Measurements from ENCODE around the gene GSTP1. TPM values are rescaled to one million over a fixed set of nuclear protein-coding genes. Genes with fewer than 3 reads are reported as not detected.
A peak's percentile ranks its signal among the peaks of the same experiment; 100 is the strongest.

Gene GSTP1
- polyA plus RNA-seq, 3 donors: 853 to 1,483 (median 1,250) TPM

- TF ChIP-seq CTCF (IDR thresholded peaks at IDR 0.05): no peak
- H3K4me1 Mint-ChIP-seq: peaks cover 23% of the 10 kb centered on the region
- intact Hi-C loops (cut with micrococcal nuclease): loop anchor here (5.0 kb wide), 1 partner anchor 33 kb away; no protein-coding TSS in a partner anchor
- H3K4me2 ChIP-seq (replicated peaks; ENCODE audit: extremely low read depth, low read length, poor library complexity, severe bottlenecking): no peak overlapping the region
- no peaks in the 10 kb centered on the region for H3K9me3 ChIP-seq (replicated peaks in 1 of 2; ENCODE audit: control insufficient read depth in 1 of 2, insufficient read depth in 1 of 2, low read length in 2 of 2)
- H3K27ac ChIP-seq (ENCODE audit: low read depth in 1 of 2, low read length in 2 of 2): no peak overlapping the region
- no peak overlapping the region for H3K9ac ChIP-seq (ENCODE audit: insufficient read depth, low read length, poor library complexity, severe bottlenecking)
- peak overlapping the region in 1 of 2 donors; percentile 14 for H3K4me3 Mint-ChIP-seq
- H3K27me3 Mint-ChIP-seq (ENCODE audit: low read depth in 3 of 3): peaks cover 9 to 20% (median 9%) of the 10 kb centered on the region in 3 donors
- H3K27ac Mint-ChIP-seq: peak overlapping the region in 2 of 7 donors; percentile 35 to 38
- peaks cover 15% of the 10 kb centered on the region in 2 donors for H3K36me3 Mint-ChIP-seq
- H3K36me3 ChIP-seq (replicated peaks in 1 of 2; ENCODE audit: control insufficient read depth in 1 of 2, insufficient read depth in 2 of 2, low read length in 2 of 2): peaks cover 15 to 17% of the 10 kb centered on the region in 2 donors
- H3K4me3 ChIP-seq (replicated peaks in 1 of 3; ENCODE audit: low read depth in 2 of 3, low read length in 3 of 3): no peak overlapping the region
- WGBS (ENCODE audit: insufficient coverage): 79% methylated on average over 2 of the region's 2 CpGs
- DNase-seq: no peak
- no peaks in the 10 kb centered on the region for H4K20me1 ChIP-seq (ENCODE audit: insufficient read depth, low read length)
- peaks cover 13% of the 10 kb centered on the region for H3K79me2 ChIP-seq (ENCODE audit: insufficient read depth, low read length)
- peak overlapping the region; percentile 27 for H2AFZ ChIP-seq (ENCODE audit: insufficient read depth, low read depth, low read length, poor library complexity, severe bottlenecking)
- peaks cover 0 to 5% of the 10 kb centered on the region in 2 donors for H3K27me3 ChIP-seq (ENCODE audit: control insufficient read depth in 2 of 2, insufficient read depth in 2 of 2, low read length in 2 of 2)
- H3K4me1 ChIP-seq (ENCODE audit: control insufficient read depth in 1 of 2, insufficient read depth in 2 of 2, low read length in 2 of 2): peaks cover 21 to 29% of the 10 kb centered on the region in 2 donors
- H3K9me3 Mint-ChIP-seq: peaks cover 2 to 6% (median 4%) of the 10 kb centered on the region in 7 donors
These were observed 21.2 kb downstream of the GSTP1 start for GRCh38 chr11:67604815-67605214.

- Histone ChIP-seq H3K79me2 (ENCODE audit: insufficient read depth, low read length) (peaks cover 13% of the 10 kb centered on the region), H3K4me1 (ENCODE audit: control insufficient read depth in 1 of 2, insufficient read depth in 2 of 2, low read length in 2 of 2) (peaks cover 18 to 25% of the 10 kb centered on the region in 2 donors), H3K36me3 (replicated peaks in 1 of 2; ENCODE audit: control insufficient read depth in 1 of 2, insufficient read depth in 2 of 2, low read length in 2 of 2) (peaks cover 19 to 22% of the 10 kb centered on the region in 2 donors), H3K9me3 (replicated peaks in 1 of 2; ENCODE audit: control insufficient read depth in 1 of 2, insufficient read depth in 1 of 2, low read length in 2 of 2) (no peaks in the 10 kb centered on the region), H3K27me3 (ENCODE audit: control insufficient read depth in 2 of 2, insufficient read depth in 2 of 2, low read length in 2 of 2) (no peaks in the 10 kb centered on the region), H4K20me1 (ENCODE audit: insufficient read depth, low read length) (no peaks in the 10 kb centered on the region), H2AFZ (ENCODE audit: insufficient read depth, low read depth, low read length, poor library complexity, severe bottlenecking) (peak overlapping the region; percentile 88), H3K27ac (ENCODE audit: low read depth in 1 of 2, low read length in 2 of 2) (no peak overlapping the region), H3K9ac (ENCODE audit: insufficient read depth, low read length, poor library complexity, severe bottlenecking) (no peak overlapping the region), H3K4me2 (replicated peaks; ENCODE audit: extremely low read depth, low read length, poor library complexity, severe bottlenecking) (no peak overlapping the region), H3K4me3 (replicated peaks in 1 of 3; ENCODE audit: low read depth in 2 of 3, low read length in 3 of 3) (no peak overlapping the region)
- Mint-ChIP-seq H3K9me3 (peaks cover 2 to 6% (median 4%) of the 10 kb centered on the region in 7 donors), H3K36me3 (peaks cover 19 to 20% of the 10 kb centered on the region in 2 donors), H3K27me3 (ENCODE audit: low read depth in 3 of 3) (peaks cover 5 to 14% (median 7%) of the 10 kb centered on the region in 3 donors), H3K4me1 (peaks cover 18% of the 10 kb centered on the region), H3K27ac (peak overlapping the region in 1 of 7 donors; percentile 38), H3K4me3 (peak overlapping the region in 1 of 2 donors; percentile 69)
- no peak for TF ChIP-seq CTCF (IDR thresholded peaks at IDR 0.05)
- no peak for DNase-seq
- intact Hi-C loops (cut with micrococcal nuclease): loop anchor here (5.0 kb wide), 1 partner anchor 33 kb away; no protein-coding TSS in a partner anchor
- WGBS (ENCODE audit: insufficient coverage): 82% methylated on average over 6 of the region's 11 CpGs
These were observed 21.8 kb downstream of the GSTP1 start for GRCh38 chr11:67605231-67606011.
